Type B pancreatic cell (in vitro differentiated cells): ENCODE measurements around the gene COMTD1. TPM values are rescaled to one million over a fixed set of nuclear protein-coding genes. Genes with fewer than 3 reads are reported as not detected.

Experiments
- DNase-seq: peaks from one replicate; pipeline ENCODE4 v3.0.0; 2021; ENCODE audit warnings: mixed read lengths; ENCODE audit not compliant: unreplicated experiment; ENCODE audit errors: extremely low spot score
- H3K27ac Mint-ChIP-seq: 2 replicates; pipeline ENCODE4 v1.8.0; 2021; ENCODE audit warnings: mild to moderate bottlenecking, mixed read lengths
- H3K27me3 Mint-ChIP-seq: 2 replicates; pipeline ENCODE4 v1.8.0; 2021; ENCODE audit warnings: mixed read lengths
- H3K36me3 Mint-ChIP-seq: 2 replicates; pipeline ENCODE4 v1.8.0; 2021; ENCODE audit warnings: mixed read lengths
- H3K4me1 Mint-ChIP-seq: one replicate; pipeline ENCODE4 v1.8.0; 2021; ENCODE audit warnings: mixed read lengths; ENCODE audit not compliant: unreplicated experiment
- H3K4me3 Mint-ChIP-seq: 2 replicates; pipeline ENCODE4 v1.8.0; 2021; ENCODE audit warnings: mild to moderate bottlenecking, mixed read lengths
- H3K9me3 Mint-ChIP-seq: 2 replicates; pipeline ENCODE4 v1.8.0; 2021; ENCODE audit warnings: mixed read lengths
- total RNA-seq: library from RNA; stranded (reverse); gene quantifications from 2 replicates; pipeline ENCODE4 v1.2.1, GENCODE V29; 2021; ENCODE audit warnings: low replicate concordance
- TF ChIP-seq, protein P1 (sequence below): fragments of 200-600 bp; sonication (generic); conservative IDR thresholded peaks from 2 replicates; pipeline ENCODE4 v1.5.0; 2021; ENCODE audit warnings: antibody characterized with exemption, mild to moderate bottlenecking

The COMTD1 gene
- total RNA-seq, 1 donor from 2014 or later: 40.4 TPM

DNA sequence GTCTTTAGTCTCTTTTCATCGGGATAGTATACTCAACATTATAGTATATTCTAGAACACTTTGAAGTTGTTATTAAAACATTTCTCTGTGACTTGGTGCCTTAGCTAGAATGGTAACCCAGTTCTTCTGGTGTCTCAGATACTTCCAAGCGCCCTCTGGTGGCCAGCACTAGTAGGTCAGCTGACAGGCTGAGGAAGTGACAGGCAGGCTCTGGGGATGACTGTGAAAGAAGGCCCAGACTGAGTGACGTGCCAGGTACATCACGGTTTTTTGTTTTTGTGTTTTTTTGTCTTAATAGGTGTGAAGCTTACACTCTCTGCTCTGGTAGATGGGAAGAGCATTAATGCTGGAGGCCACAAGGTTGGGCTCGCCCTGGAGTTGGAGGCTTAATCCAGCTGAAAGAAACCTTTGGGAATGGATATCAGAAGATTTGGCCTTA is 5.1 kb downstream of the COMTD1 start:
- Mint-ChIP-seq H3K27ac (peak overlapping the region; percentile 79), H3K36me3 (peaks cover 44% of the 10 kb centered on the region), H3K9me3 (no peaks in the 10 kb centered on the region), H3K4me1 (peaks cover 23% of the 10 kb centered on the region), H3K27me3 (no peaks in the 10 kb centered on the region), H3K4me3 (peak overlapping the region; percentile 55)
- peak; percentile 84 for DNase-seq
- TF ChIP-seq, protein P1, sequence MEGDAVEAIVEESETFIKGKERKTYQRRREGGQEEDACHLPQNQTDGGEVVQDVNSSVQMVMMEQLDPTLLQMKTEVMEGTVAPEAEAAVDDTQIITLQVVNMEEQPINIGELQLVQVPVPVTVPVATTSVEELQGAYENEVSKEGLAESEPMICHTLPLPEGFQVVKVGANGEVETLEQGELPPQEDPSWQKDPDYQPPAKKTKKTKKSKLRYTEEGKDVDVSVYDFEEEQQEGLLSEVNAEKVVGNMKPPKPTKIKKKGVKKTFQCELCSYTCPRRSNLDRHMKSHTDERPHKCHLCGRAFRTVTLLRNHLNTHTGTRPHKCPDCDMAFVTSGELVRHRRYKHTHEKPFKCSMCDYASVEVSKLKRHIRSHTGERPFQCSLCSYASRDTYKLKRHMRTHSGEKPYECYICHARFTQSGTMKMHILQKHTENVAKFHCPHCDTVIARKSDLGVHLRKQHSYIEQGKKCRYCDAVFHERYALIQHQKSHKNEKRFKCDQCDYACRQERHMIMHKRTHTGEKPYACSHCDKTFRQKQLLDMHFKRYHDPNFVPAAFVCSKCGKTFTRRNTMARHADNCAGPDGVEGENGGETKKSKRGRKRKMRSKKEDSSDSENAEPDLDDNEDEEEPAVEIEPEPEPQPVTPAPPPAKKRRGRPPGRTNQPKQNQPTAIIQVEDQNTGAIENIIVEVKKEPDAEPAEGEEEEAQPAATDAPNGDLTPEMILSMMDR: peak; percentile 94

- no peak for DNase-seq
- TF ChIP-seq, protein P1: no peak
- H3K36me3 Mint-ChIP-seq: peaks cover 51% of the 10 kb centered on the region
Measured at GRCh38 chr10:75229971-75230370, 5.8 kb downstream of the COMTD1 start.

DNA sequence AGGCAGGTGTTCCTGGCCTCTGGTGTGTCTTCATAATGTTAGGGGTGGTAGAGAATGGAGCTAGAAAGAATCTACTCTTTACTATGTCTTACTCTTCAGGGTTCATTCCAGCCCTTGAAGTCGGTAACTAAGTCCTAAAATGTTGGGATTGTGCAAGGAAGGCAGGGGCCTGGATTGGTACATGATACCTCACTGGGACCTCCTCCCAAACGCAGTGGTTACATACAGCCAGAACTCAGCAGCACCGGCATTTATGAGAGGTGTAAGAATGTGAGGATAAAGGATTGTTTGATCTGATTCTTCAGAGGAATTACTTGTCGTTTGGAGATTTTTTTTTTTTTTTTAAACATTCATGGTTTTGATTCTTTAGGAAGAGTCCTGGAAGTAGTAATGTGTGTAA is 6.9 kb downstream of the COMTD1 start:
- H3K4me1 Mint-ChIP-seq: peaks cover 41% of the 10 kb centered on the region
- TF ChIP-seq, protein P1: no peak
- H3K4me3 Mint-ChIP-seq: no peak overlapping the region
- H3K9me3 Mint-ChIP-seq: no peaks in the 10 kb centered on the region
- H3K27me3 Mint-ChIP-seq: no peaks in the 10 kb centered on the region
- H3K27ac Mint-ChIP-seq: peak overlapping the region; percentile 67
- H3K36me3 Mint-ChIP-seq: peaks cover 60% of the 10 kb centered on the region
- DNase-seq: no peak

More at GRCh38 chr10:75229971-75230370, 5.8 kb downstream of the COMTD1 start:
- Mint-ChIP-seq H3K27ac (peak overlapping the region; percentile 67), H3K9me3 (no peaks in the 10 kb centered on the region), H3K27me3 (no peaks in the 10 kb centered on the region), H3K4me3 (no peak overlapping the region), H3K4me1 (peaks cover 30% of the 10 kb centered on the region)

- H3K4me3 Mint-ChIP-seq: no peak overlapping the region
- peaks cover 44% of the 10 kb centered on the region for H3K4me1 Mint-ChIP-seq
- TF ChIP-seq, protein P1: no peak
- H3K36me3 Mint-ChIP-seq: peaks cover 63% of the 10 kb centered on the region
- DNase-seq: no peak
- no peaks in the 10 kb centered on the region for H3K27me3 Mint-ChIP-seq
- peak overlapping the region; percentile 67 for H3K27ac Mint-ChIP-seq
- no peaks in the 10 kb centered on the region for H3K9me3 Mint-ChIP-seq
Measured at GRCh38 chr10:75228278-75228677, 7.5 kb downstream of the COMTD1 start.

DNA sequence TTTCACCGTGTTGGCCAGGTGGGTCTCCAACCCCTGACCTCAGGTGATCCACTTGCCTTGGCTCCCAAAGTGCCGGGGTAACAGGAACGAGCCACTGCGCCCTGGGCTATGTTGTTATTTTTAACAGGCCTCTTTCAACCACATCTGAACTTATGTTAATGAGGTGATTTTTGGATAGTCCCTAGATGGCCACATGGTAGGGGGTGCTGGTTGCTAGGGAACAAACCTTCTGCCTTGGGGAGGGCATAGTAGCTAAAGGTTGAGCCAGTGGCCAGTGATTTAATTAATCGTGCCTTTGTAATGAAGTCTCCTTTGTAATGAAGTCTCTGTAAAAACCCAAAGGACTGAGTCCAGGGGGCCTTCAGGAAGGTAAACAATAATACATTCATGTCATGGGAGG is 9.1 kb downstream of the COMTD1 start:
- DNase-seq: no peak
- Mint-ChIP-seq H3K36me3 (peaks cover 61% of the 10 kb centered on the region), H3K4me3 (peak overlapping the region; percentile 13), H3K9me3 (no peaks in the 10 kb centered on the region), H3K27me3 (no peaks in the 10 kb centered on the region), H3K27ac (peak overlapping the region; percentile 96), H3K4me1 (peaks cover 52% of the 10 kb centered on the region)
- TF ChIP-seq, protein P1: no peak

DNA sequence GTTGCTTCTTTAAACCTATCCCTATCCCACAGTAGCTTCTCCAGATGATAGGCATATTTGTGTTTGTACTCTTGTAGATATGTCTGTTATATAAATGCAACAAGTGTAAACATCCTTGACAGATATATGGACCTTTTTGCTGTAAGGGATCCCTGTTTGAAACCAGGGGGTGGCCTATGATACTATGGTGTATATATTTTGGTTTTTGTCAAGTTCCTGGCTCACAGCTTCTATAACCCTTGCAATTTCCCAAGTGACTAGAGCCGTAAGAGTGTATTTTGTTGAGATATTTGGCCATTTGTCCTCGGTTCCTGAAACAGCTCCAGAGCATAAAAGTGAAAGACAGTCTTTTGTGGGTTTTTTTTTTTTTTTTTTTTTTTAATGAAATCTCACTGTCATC is 9.7 kb downstream of the COMTD1 start:
- Mint-ChIP-seq H3K27me3 (no peaks in the 10 kb centered on the region), H3K4me3 (peak overlapping the region; percentile 62), H3K9me3 (no peaks in the 10 kb centered on the region), H3K27ac (peak overlapping the region; percentile 96), H3K36me3 (peaks cover 59% of the 10 kb centered on the region), H3K4me1 (peaks cover 52% of the 10 kb centered on the region)
- no peak for DNase-seq
- TF ChIP-seq, protein P1: no peak
